A549 (cell line): Measurements from ENCODE around the gene BCL11B.

Experiments
- CTCF ChIP-seq: fragments of >200 bp; sonication (Bioruptor Twin); formaldehyde crosslinking; IDR thresholded peaks from 3 replicates; pipeline ENCODE4 v1.5.1; 2016
- EHMT2 ChIP-seq: fragments of 200-600 bp; sonication (generic); IDR thresholded peaks from 2 replicates; pipeline ENCODE4 v1.6.1; 2016; ENCODE audit warnings: antibody characterized with exemption, low read depth, mild to moderate bottlenecking, moderate library complexity
- ELK1 ChIP-seq: fragments of 150-350 bp; IDR thresholded peaks from 2 replicates; pipeline ENCODE4 v1.6.1; 2014; ENCODE audit warnings: low read depth, mild to moderate bottlenecking, low read length
- EP300 ChIP-seq, 2 experiments: fragments of >200 bp; sonication (Bioruptor Twin); formaldehyde crosslinking; IDR thresholded peaks; 2 replicates in 1 of 2; 3 replicates in 1 of 2; pipeline ENCODE4 v1.6.1; 2016 to 2017
- JUNB ChIP-seq: fragments of >200 bp; sonication (Bioruptor Twin); formaldehyde crosslinking; IDR thresholded peaks from 2 replicates; pipeline ENCODE4 v1.6.1; 2016
- POLR2A ChIP-seq: IDR thresholded peaks from 2 replicates; pipeline ENCODE4 v1.6.1; 2012; ENCODE audit warnings: mild to moderate bottlenecking, low read length
- RFX5 ChIP-seq: fragments of 450-650 bp; IDR thresholded peaks from 2 replicates; pipeline ENCODE4 v1.7.1; 2014; ENCODE audit warnings: antibody characterized with exemption, mild to moderate bottlenecking, moderate library complexity

- TF ChIP-seq CTCF: no peak
- no peak for TF ChIP-seq EP300 (IDR thresholded peaks at IDR 0.05)
- TF ChIP-seq JUNB: no peak
- no peak for TF ChIP-seq RFX5
- no peak for TF ChIP-seq EHMT2
- TF ChIP-seq POLR2A: no peak
- no peak for TF ChIP-seq ELK1
Observed at GRCh38 chr14:99141236-99141635, 130.8 kb downstream of the BCL11B start.
